ENCODE data around the gene NDUFS6.
"Not testable (repeated sequence)": the region's sequence is repeated elsewhere in the genome, so short reads cannot be mapped to it uniquely, and the experiment has no call there.

Gene NDUFS6

DNA sequence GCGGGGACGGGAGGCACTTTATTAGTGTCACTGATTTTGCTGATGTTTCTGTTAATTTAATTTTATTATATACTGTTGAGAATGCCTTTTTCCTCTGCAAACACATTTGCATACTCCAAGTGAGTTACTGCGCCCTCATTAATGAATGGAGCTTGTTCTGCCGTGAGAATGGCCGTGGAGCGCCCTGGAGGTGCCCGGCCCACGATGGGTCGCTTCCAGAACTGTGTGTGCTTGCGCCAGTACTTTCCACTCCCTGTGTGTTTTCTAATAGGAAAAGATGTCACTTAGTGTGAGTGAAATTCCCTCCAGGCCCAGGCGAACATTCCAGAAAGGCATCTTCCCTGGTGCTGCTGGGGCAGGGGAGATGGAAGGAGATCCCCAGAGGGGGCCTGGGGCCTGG, 30.1 kb downstream of the NDUFS6 start:
- no peak for DNase-seq (ENCODE audit: low read depth in 1 of 2, low spot score in 1 of 2)

DNA sequence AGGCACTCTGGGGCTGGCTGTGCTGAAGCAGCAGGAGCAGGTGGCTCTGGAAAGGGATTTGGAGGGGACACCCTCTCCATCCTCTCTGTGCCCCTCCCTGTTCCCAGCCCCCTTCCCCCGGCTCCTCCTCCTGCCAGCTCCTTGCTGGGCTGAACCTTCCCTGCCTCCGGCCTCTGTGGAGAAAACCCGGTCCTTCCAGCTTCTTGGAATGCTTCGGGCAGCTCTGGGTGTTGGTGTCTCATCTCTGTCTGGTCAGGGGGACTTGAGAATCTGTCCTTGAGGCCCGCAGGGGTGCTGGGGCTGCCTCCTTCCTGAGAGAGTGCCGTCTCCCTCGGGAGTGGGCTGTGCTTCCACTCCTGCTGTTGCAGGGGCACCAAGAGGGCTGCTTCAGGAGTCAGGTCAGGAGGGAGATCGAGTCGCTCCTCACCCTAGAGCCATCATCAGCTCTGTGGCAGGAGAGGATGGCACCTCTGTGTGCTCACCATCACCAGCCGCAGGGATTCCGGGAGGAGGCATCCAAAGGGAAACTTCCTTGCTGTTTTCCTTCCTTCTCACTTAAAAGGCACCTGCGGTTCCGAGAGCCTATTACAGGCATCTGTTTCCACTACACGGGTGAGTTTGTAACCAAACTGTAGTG, 30.6 kb downstream of the NDUFS6 start:
- no peak for DNase-seq (ENCODE audit: low read depth in 1 of 2, low spot score in 1 of 2)

DNA sequence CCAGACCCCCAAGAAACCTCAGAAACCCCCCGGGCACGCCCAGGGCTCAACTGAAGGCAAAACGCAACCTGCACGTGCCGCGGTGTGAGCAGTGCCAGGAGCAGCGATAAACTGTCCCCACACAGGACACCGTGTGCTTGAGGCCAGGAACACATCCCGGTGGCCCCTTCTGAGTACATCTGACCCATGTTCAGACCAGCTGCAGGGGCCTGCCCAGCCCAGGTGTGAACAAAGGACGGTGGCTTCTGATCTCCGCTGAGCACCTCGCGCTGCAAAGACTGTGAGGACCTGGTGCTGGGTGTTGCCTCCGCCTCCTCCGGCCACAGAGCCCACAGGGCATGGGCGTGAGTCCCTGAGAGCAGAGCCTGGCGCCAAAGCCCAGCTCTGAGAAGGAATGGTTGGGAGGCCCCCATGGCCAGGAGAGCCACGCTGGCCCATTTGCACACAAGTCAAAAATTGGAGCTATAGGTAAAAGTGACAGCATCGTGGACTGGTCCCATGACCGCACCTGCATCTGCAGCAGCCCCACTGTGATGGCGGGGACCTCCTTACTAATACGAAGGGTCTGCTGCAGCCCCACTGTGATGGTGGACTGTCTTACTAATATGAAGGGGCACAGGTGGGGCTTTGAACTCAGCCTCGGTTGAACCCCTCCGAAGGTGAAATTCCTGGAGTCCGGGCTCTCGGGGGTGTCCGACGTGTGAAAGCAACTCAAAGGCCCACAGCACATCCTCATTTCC, 31.5 kb downstream of the NDUFS6 start:
- no peak for DNase-seq (ENCODE audit: low read depth in 1 of 2, low spot score in 1 of 2)

DNA sequence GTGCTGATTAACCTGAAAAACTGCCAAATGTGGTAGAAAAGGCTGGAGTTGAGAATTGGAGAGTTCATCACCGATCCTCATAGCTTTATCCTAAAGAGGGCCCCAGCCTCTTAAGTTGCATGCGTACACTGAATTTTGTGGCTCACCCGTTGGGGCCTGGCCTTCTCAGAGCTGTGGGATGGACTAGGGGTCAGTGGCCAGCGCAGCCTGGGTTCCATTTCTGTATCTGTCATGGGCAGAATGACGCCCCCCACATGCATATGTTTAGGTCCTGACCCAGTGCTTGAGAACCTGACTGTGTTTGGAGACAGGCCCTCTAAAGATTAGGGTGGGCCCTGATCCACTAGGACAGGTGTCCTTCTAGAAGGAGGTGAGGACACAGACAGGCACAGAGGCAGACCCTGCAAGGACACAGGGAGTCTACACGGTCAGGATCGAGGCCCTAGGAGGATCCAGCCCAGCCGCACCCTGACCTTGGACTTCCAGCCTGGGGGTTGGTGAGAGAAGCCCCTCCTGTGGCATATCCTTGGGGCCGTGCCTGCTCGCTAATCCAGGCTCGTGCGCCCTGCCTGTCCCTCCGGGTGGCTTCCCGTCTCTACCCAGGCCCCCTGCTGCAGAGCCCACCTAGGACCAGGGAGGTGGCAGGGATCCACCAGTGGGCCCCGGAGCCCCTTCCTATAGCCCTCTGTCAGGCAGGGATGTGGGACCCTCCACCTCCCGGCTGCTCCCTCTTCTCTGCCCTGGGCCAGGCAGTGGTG, 32.2 kb downstream of the NDUFS6 start:
- DNase-seq (ENCODE audit: low read depth in 1 of 2, low spot score in 1 of 2), result no peak

DNA sequence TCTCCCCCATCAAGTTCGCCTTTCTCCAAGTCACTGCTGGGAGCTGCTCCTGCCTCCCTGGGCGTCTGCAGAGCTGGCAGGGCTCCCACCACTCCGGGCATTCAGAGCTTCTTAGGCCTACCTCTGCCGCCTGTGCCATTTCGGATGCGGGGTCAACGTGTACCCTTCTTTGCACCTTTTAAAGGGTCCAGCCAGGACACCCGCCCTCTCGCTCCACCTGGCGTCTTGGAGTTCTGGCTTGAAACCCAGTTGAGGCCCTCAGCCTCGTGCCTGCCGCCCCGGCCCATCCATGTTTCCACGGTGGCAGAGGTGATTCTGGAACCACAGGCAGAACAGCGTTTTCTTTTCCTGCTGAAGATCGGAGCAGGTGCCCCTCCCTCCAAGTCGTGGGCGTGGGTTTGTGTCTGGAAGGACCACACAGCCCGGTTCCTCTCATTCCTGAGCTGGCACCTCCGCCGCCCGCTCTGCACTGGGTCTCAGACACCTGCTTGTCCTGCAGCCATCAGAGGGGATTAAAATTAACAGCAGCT, 32.9 kb downstream of the NDUFS6 start:
- DNase-seq (ENCODE audit: low read depth in 1 of 2, low spot score in 1 of 2), result no peak

DNA sequence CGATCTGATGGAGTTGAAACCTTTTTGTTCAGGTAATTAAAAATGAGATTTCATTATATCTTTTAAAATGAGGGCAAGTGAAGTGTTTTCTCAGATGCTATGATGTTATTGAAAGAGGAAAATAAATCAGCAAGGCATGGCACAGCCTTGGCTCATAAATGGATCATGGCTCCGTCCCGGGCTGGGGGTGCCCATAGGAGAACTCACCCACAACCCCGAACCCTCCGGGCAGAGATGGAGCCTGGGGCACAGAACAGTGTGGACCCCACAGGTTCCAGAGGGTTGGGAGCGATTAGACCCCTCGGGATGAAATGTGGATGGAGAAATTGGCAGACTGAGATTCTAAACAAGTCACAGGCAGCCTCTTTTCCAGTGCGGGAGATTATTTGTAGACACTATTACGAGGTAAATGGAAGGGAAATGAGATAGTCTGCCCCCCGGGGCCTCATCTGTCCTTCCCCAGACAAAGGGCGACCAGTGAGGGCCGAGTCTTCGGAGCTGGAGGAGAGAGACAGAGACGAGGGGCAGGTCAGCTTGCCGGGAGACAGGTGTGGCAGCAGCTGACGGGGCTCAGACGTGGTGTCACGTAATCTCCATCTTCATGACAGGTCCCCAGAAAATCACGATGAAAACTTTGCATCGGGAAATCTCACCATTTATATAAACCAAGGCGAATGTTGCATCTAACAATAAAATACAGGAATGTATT, 33.7 kb downstream of the NDUFS6 start:
- DNase-seq (ENCODE audit: low read depth in 1 of 2, low spot score in 1 of 2), result no peak

DNA sequence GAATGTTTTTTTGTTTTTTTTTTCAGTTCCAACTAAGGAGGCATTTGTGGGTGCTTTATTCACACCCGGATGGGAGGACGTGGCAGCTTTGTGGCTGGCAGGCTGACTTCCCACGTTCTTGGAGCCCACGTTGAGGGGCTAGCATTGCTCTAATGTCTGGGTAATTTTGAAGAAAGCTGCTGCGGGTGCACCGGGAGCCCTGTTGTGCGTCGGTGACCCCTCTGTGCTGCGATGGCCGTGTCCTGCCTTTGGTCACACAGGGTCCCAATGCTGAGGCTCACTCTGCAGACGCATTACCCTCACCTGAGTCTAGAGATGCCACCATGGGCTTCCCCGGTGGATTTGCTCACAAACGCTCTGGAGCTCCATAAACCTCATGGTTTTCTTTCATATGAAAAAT, 34.2 kb downstream of the NDUFS6 start:
- no peak for DNase-seq (ENCODE audit: low read depth in 1 of 2, low spot score in 1 of 2)

DNA sequence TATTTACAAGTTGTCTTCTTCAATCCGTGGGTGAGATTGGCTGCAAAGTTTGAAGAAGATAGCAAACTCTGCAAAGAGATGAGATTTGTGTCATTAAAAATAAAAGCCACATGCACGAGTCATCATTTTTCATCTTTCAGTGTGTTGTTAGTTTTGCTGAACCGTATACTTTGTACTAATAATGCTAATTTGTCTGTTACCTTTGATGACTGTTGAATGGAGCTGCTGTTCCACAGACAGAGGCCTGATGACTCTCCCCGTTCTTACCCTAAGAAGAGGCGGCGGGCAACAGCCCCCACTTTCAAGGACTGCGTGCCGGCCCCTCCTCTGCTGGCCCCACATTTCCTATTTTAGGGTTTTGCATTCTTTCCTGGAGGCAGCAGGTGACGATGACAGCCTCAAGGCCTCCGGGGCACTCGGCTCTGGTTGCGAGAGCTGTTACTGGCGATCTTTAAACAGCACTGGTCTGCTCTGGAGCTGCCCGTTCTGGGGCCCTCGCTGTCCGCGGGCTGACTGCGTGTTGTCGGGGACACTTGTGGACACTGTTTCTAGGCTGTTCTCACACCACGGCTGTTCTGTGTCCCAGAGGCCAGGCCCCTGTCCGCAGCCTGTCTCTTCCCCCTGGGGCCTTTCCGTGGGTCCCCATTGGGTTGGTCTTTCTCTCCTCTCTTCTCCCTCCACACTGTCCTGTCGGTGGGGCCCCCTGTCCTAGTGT, 35.1 kb downstream of the NDUFS6 start:
- DNase-seq (ENCODE audit: low read depth in 1 of 2, low spot score in 1 of 2), result no peak

DNA sequence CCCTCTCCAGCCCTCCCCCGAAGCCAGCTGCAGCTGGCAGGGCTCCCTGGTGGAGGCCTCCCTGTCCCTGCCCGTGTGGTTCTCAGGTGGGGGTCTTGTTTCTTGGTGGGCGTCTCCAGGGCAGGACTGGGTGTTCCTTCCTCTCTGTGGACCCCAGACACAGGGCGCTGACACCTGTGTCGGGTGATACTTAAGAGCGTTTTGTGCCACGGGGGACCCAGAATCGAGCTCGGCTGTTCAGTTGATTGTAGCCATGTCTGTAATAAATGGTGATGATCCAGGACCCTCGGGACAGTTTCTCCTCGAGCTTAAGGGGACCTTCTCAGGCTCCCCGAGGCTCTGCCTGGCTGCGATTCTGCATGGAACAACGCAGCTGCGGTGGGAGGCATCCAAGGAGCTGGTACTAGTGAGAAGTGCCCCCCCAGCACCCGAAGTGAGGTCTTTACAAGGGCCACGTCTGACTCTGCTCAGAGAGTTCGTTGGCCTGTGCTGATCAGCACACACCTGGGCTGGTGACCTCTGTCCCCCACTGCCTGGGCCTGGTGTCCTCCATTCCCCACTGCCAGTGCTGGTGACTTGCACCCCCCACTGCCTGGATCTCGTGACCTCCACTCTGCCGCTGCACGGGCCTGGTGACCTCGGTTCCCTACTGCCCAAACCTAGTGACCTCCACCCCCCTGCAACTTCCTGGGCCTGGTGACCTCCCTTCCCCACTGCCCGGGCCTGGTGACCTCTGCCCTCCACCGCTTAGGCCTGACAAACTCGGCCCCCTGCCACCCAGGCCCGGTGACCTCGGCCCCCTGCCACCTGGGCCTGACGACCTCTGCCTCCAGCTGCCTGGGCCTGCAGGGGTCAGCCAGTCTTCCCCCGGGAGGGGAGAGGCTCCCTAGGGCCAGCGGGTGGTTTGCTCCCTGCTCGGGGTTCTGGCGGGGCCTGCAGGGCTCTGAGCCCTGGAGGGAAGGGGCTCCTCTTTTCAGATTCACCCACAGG, 36.0 kb downstream of the NDUFS6 start:
- DNase-seq (ENCODE audit: low read depth in 1 of 2, low spot score in 1 of 2), result no peak

DNA sequence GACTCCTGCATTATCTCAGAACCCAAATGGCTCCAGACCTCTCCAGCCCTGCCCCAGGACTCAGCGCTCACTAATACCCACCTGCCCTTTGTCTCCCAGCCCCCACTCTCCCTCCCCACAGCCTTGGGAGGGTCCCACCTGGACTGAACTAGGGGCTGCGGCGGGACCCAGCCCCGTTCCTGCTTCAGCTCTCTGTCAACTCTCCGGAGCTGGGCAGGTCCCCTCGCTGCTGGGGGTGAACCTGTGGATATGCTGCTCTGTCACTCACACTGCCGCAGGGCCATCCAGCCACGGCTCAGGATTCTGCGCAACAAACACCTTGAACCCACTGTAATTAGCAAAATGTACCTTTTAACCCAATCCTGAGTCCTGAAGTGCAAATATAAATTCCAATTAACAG, 36.8 kb downstream of the NDUFS6 start:
- no peak for DNase-seq (ENCODE audit: low read depth in 1 of 2, low spot score in 1 of 2)

DNA sequence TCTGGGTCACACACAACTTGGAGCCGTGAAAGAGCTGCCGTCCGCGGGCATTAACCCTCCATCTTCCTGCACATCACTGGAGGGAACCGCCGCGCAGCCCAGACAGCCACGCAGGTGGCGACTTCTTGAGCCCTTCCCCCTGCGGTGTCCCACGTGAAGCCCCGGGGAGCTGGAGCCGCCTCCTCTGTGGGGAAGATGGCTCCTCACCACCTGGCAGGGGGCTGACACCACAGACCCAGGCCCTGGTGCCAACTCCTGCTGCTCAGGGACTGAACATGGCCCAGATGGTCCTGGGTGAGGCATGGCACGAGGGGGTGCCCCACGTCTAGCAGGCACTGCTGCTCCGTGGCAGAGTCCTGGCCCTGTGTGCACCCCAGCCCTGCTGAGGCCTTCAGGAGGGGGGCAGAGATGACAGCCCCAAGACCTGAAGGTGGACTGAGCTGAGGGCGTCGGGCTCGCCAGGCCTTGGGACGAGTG, 38.9 kb downstream of the NDUFS6 start:
- DNase-seq (ENCODE audit: low read depth in 1 of 2, low spot score in 1 of 2), result no peak

DNA sequence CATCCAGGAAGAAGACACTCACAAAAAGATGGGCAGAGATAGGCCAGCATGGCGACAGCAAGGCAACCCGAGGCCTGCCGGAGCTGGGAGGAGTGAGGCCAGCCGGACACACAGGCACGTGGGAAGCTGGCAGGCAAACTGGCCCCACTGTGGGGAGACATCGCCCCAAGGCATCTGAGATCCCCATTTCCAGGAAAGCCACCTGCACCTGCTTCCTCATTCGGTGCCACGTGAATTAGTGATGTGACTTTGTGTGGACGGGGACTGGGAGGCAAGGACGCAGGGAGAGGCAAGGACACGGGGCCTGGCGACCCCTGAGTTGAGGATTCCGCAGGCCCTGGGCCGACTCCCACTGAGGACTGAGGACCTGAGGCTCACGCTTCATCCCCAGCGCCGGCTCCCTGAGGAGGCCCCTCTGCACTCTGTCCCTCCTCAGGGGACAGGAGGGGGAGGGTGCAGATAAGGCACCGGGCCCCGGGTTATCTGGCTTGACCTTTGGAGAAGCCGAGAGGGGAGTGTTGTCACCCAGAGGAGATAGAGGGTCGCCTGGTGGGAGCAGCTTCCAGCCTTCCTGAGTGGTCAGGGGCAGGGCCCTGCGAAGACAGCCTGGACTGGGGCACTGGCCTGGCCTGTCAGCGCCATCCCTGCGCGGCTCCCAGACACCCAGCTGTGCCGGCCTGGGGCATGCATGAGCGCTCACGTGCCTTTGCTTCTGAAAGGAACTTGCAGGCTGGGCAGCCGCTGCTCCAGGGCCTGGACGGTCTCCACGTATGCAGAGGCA, 39.7 kb downstream of the NDUFS6 start:
- DNase-seq (ENCODE audit: low read depth in 1 of 2, low spot score in 1 of 2), result no peak

DNA sequence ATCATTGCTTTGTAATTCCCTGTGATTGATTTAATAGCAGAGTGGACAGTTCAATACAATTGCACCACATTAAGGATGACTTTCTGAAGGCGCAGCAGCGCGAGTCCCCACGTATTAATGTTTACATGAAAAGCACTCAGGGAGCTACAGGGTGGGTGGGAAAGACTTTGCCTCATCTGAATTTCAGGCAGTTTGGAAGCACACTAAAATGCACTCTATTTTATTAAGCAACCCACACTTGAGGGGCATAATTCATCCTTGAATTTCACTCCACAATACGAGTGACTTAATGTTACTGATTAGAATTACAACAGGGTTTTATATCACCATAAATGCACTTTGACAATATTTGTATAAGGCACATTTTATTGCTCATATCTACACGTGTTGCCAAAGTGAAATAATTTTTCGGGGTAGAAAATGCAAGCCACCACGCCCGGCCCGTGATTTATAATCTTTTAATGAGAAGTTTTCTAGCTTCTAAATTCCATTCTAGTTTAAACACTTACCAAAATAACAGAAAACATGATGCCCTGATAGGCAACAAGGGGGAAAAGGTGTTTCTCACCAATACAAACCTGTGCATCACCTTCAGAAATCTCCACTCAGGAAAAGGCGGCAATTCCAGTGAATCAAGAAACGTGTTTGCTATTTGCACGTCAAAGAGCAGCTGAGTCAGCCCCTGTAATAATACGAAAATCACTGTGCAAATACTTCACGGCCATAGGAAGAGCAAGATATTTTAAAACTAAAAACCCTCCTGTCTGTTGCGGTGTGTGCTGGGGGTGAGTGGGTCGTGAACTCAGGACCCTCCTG, 41.0 kb downstream of the NDUFS6 start:
- DNase-seq (ENCODE audit: low read depth in 1 of 2, low spot score in 1 of 2), result no peak

DNA sequence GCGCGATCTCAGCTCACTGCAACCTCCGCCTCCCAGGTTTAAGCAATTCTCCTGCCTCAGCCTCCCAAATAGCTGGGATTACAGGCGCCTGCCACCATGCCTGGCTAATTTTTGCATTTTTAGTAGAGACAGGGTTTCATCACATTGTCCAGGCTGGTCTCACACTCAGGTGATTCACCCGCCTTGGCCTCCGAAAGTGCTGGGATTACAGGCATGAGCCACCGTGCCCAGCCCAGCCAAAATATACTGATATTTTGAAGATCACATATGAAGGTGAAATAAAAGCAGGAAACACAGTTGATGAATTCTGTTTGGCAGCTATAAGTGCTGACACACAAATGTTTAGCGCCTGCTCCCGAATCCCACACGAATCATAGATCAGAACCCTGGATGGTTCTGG, 42.6 kb downstream of the NDUFS6 start:
- DNase-seq (ENCODE audit: low read depth in 1 of 2, low spot score in 1 of 2), result not testable (repeated sequence)

DNA sequence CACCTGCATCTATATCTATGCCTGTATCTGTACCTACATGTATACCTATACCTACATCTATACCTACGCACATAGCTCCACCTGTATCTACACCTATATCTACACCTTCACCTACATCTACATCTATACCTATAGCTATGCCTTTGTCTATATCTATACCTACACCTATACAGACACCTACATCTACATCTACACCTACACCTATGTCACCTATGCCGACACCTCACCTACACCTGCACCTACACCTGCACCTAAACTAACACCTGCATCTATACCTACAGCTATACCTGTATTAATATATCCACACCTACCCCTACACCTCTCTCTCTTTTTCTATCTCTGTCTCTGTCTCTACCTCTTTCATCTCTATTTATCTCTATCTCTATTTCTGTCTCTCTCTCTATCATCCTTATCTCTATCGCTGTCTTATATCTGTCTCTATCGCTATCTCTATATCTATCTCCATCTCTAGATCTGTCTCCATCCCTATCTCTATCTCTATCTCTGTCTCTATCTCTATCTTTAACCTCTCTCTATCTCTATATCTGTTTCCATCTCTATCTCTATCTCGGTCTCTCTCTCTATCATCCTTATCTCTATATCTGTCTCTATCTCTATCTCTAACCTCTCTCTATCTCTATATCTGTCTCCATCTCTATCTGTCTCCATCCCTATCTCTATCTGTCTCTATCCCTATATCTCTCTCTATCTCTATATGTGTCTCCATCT, 43.7 kb downstream of the NDUFS6 start:
- DNase-seq (ENCODE audit: low read depth in 1 of 2, low spot score in 1 of 2), result no peak

DNA sequence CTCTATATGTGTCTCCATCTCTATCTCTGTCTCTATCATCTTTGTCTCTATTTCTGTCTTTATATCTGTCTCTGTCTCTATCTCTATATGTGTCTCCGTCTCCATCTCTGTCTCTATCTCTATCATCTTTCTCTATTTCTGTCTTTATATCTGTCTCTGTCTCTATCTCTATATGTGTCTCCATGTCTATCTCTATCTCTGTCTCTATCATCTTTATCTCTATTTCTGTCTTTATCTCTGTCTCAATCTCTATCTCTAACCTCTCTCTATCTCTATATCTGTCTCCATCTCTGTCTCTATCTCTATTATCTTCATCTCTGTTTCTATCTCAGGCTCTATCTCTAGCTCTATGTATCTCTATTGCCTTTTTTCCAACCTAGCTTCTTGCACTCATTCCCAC, 44.5 kb downstream of the NDUFS6 start:
- DNase-seq (ENCODE audit: low read depth in 1 of 2, low spot score in 1 of 2), result no peak

DNA sequence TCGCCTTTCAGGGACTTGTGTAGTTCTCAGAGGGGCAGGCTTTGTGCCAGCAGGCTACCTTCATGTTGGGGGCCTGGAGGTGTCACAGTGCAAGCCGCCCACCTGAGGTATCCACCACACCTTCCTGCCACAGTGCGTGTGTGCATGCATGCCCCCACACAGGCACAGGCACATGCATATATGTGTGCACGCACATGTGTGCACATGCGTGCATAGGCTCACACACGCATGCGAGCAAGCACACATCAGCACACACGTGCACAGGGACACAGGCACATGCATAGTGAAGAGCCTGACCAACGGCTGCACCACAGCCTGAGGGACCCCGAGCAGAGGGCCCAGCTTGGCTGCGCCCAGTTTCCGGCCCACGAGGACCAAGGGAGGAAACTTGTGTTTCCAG, 45.4 kb downstream of the NDUFS6 start:
- DNase-seq (ENCODE audit: low read depth in 1 of 2, low spot score in 1 of 2), result no peak
